MM.1S (cell line): ENCODE data around the gene BAG1.

Source experiments
- EZH2 ChIP-seq: fragments of 300-600 bp; sonication (generic); optimal IDR thresholded peaks from 2 replicates; pipeline ENCODE3; 2017; ENCODE audit warnings: low read depth, mild to moderate bottlenecking, antibody characterized with exemption, low read length, mixed read lengths
- TF ChIP-seq, protein P1 (sequence below): fragments of 300-600 bp; sonication (generic); IDR thresholded peaks from 2 replicates; pipeline ENCODE4 v1.5.1; 2016; ENCODE audit warnings: antibody characterized with exemption, low read length, mixed read lengths

DNA sequence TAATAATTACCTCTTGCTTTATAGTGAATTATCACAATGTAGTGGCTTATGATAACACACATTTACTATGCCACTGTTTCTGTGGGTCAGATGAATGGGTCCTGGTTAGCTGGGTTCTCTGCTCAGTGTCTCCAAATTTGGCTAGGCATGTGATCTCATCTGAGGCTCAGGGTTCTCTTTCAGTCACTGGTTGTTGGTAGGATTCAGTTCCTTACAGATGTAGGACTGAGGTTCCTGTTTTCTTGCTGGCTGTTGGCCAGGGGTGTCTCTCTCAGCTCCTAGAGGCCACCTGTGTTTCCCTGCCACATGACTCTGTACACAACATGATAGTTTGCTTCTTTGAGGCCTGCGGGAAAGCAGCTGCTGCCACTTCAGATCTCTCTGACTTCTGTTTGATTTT, 32.9 kb upstream of the BAG1 start:
- TF ChIP-seq, protein P1, sequence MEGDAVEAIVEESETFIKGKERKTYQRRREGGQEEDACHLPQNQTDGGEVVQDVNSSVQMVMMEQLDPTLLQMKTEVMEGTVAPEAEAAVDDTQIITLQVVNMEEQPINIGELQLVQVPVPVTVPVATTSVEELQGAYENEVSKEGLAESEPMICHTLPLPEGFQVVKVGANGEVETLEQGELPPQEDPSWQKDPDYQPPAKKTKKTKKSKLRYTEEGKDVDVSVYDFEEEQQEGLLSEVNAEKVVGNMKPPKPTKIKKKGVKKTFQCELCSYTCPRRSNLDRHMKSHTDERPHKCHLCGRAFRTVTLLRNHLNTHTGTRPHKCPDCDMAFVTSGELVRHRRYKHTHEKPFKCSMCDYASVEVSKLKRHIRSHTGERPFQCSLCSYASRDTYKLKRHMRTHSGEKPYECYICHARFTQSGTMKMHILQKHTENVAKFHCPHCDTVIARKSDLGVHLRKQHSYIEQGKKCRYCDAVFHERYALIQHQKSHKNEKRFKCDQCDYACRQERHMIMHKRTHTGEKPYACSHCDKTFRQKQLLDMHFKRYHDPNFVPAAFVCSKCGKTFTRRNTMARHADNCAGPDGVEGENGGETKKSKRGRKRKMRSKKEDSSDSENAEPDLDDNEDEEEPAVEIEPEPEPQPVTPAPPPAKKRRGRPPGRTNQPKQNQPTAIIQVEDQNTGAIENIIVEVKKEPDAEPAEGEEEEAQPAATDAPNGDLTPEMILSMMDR = no peak
- no peak for TF ChIP-seq EZH2
